Ectodermal cell (in vitro differentiated cells): ENCODE measurements around the gene PLIN4.
"Not testable (repeated sequence)": the region's sequence is repeated elsewhere in the genome, so short reads cannot be mapped to it uniquely, and the experiment has no call there.

Source experiments
- H3K27ac ChIP-seq: 2 replicates; pipeline ENCODE4 v1.7.0; 2013; ENCODE audit warnings: mild to moderate bottlenecking, low read depth, low read length; ENCODE audit not compliant: insufficient read depth, poor library complexity, severe bottlenecking
- H3K27me3 ChIP-seq: 2 replicates; pipeline ENCODE4 v1.7.0; 2013; ENCODE audit warnings: mild to moderate bottlenecking, low read length; ENCODE audit not compliant: insufficient read depth, control insufficient read depth, poor library complexity, severe bottlenecking
- H3K36me3 ChIP-seq: one replicate; pipeline ENCODE4 v1.7.0; 2013; ENCODE audit warnings: low read length; ENCODE audit not compliant: control insufficient read depth, insufficient read depth
- H3K4me1 ChIP-seq: one replicate; pipeline ENCODE4 v1.7.0; 2013; ENCODE audit warnings: low read length; ENCODE audit not compliant: control insufficient read depth, insufficient read depth
- H3K4me3 ChIP-seq: 2 replicates; pipeline ENCODE4 v1.7.0; 2013; ENCODE audit warnings: low read depth, low read length, control low read depth; ENCODE audit not compliant: insufficient read depth
- H3K9me3 ChIP-seq: 2 replicates; pipeline ENCODE4 v1.7.0; 2013; ENCODE audit warnings: mild to moderate bottlenecking, low read length, moderate library complexity; ENCODE audit not compliant: control insufficient read depth
- WGBS, 2 experiments: methylation state at CpG; one replicate each; pipeline ENCODE4 v1.1.7; 2013; ENCODE audit warnings: missing lambda C conversion rate in 2 of 2; 5-methylcytosine and 5-hydroxymethylcytosine counted together

PLIN4 gene

DNA sequence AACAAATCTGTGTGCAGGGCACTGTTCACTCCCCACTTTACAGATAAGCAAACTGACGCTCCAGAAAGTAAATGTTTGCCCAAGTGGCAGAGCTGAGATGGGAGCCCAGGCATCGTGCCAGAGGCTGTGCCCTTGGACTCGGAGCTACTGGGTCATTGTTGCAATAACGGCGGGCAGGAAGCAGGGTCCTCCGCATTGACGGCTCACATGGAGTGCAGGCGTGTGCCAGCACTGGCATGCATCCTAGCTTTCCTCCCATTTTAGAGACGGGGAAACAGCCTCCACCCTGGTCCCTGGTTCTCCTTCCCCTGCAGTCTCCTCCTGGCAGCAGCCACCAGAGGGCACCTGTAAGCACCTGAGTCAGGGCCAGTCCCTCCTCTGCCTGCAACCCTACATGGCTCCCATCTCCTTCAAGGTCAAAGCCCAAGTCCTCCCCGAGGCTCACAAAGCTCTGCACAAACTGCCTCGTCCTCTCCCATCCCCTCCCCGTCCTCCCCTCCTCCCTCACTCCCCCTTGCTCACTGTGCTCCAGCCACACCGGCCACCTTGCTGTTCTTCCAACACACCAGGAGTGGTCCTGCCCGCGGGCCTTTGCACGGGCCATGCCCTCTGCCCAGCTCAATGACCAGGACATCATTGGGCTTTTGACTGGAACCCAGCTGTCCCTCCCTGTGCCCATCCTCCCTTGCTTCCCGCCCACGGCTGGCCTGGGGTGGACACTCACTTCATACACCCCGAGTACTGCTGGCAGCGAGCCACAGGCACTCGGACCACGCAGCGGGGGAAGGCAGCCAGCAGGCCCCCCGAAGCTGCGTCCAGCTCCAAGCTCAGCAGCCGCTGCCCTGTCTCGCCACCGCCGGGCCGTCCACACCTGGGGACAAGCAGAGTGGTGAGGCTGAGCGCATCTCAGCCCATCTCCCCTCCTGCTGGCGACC is 29.3 kb upstream of the PLIN4 start:
- Histone ChIP-seq H3K4me3 (no peak overlapping the region), H3K9me3 (no peaks in the 10 kb centered on the region), H3K27ac (no peak overlapping the region), H3K27me3 (no peaks in the 10 kb centered on the region), H3K4me1 (no peaks in the 10 kb centered on the region), H3K36me3 (peaks cover 16% of the 10 kb centered on the region)
- 94 to 95% methylated on average over 32 of the region's 32 CpGs for WGBS, 2 experiments

DNA sequence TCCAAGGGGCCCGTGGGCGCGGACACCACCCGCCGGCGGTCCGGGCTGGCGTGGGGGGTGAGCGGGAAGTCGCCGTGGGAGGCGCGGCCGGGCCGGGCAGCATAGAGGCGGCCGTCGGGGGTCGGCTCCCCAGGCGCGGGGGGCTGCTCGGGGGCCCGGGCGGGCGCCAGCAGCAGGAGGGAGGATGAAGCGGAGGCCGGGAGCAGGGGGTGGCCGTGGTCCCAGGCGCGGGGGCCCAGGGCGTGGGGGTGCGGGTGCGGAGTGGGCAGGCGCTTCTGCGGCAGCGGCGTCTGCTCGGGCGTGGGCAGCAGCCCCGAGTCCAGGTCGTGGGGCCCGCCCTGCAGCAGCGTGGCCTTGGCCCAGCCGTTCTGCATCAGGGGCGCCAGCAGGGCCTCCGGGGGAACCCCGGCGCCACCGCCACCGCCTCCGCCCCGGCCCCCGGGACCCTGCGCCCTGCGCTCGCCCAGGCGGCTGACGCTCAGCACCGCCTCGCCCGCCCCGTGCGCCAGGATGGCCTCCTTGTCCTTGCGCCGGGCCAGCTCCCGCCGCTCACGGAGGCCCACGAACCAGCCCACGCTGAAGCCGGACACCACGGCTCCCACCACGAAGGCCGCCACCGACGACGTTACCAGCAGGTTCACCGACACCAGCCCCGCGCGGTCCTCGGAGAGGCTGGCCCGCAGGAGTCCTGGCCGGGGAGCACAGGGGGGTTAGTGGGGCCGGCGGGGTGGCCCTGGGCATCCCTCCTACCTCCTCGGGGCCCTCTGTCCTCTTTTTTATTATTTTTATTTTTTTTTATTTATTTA is 25.8 kb upstream of the PLIN4 start:
- Histone ChIP-seq H3K27ac (no peak overlapping the region), H3K9me3 (no peaks in the 10 kb centered on the region)

DNA sequence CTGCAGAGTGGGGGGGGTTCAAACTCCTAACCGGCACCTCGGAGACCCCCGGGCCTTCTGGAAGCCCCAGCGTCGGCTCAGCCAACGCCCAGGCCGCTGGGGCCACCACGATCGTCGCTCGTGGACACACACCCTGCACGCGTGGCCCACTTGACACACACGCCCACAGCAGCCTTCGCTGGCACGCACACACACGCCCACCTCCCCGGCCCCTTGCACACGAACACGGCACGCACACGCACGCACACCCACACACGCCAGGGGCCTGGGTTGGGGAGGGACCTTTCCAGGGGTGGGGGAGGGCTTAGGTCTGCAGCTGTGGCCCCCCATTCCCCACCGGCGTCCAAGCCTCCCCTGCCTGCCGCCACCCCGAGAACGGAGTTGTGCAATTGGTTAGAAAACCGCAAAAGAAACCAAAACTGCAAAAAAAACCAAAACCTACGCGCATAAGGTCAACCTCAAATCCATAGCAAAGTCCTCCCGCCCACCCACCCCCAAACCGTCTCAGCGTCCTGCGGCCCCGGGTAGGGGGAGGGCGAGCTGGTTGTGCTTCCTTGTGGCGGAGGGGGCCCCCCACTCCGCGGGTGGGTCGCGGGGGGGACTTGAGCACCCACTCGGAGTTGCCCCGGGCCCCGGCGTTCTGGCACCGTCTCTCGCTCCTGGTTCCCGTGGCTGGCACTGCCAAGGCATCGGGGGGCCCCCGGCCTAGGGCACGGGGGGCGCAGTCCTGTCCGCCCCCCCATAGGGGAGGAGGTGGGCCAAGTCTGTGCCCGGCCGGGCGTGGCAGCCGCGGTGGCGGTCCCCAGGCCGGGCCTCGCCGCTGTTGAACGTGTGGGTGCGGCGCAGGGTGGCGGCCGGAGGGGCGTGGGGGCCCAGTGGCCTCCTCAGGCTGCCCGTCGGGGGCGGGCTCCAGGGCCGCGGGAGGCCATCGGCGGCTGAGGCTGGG is 24.9 kb upstream of the PLIN4 start:
- no peaks in the 10 kb centered on the region for H3K4me1 ChIP-seq
- H3K4me3 ChIP-seq: no peak overlapping the region
- H3K36me3 ChIP-seq: no peaks in the 10 kb centered on the region
- 96% methylated on average over 76 to 77 of the region's 77 CpGs for WGBS, 2 experiments
- no peak overlapping the region for H3K27ac ChIP-seq
- no peaks in the 10 kb centered on the region for H3K9me3 ChIP-seq
- H3K27me3 ChIP-seq: no peaks in the 10 kb centered on the region

More for the DNA sequence above, 25.8 kb upstream of the PLIN4 start:
- H3K36me3 ChIP-seq: no peaks in the 10 kb centered on the region
- H3K4me3 ChIP-seq: no peak overlapping the region
- no peaks in the 10 kb centered on the region for H3K27me3 ChIP-seq
- no peaks in the 10 kb centered on the region for H3K4me1 ChIP-seq
- WGBS, 2 experiments: 95% methylated on average over 84 to 86 of the region's 87 CpGs

DNA sequence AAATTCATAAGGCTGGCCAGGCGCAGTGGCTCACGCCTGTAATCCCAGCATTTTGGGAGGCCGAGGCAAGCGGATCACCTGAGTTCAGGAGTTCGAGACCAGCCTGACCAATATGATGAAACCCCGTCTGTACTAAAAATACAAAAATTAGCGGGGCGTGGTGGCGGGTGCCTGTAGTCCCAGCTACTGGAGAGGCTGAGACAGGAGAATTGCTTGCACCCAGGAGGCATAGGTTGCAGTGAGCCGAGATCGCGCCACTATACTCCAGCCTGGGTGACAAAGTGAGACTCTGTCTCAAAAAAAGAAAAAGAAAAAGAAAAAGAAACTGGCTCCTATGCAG is 23.5 kb upstream of the PLIN4 start:
- 92 to 97% methylated on average over 12 of the region's 12 CpGs for WGBS, 2 experiments
- H3K36me3 ChIP-seq, H3K27ac ChIP-seq, H3K4me1 ChIP-seq, H3K4me3 ChIP-seq, H3K9me3 ChIP-seq, H3K27me3 ChIP-seq: not testable (repeated sequence)

DNA sequence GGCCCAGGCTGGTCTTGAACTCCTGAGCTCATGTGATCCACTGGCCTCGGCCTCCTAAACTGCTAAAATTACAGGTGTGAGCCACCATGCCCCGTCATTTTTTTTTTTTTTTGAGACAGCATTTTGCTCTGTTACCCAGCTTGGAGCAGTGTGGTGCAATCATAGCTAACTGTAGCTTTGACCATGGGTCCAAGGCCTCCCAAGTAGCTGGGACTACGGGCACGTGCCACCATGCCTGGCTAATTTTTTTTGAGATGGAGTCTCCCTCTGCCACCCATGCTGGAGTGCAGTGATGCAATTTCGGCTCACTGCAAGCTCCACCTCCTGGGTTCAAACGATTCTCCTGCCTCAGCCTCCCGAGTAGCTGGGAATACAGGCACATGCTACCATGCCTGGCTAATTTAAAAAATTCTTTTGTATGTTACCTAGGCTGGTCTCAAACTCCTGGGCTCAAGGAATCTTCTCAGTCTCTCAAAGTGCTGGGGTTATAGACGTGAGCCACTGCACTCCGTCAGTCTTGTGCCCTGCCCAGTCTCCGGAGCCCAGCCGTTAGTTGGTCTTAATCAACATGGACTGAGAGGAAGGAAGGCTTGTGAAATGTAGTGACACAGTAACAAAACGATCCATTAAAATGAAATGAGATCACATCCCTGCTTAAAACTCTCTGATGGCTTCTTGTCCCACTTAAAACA is 23.0 kb upstream of the PLIN4 start:
- Histone ChIP-seq H3K4me1 (no peaks in the 10 kb centered on the region), H3K36me3 (no peaks in the 10 kb centered on the region), H3K27ac (no peak overlapping the region), H3K4me3 (no peak overlapping the region), H3K27me3 (no peaks in the 10 kb centered on the region), H3K9me3 (no peaks in the 10 kb centered on the region)
- 89 to 94% methylated on average over 12 of the region's 12 CpGs for WGBS, 2 experiments

DNA sequence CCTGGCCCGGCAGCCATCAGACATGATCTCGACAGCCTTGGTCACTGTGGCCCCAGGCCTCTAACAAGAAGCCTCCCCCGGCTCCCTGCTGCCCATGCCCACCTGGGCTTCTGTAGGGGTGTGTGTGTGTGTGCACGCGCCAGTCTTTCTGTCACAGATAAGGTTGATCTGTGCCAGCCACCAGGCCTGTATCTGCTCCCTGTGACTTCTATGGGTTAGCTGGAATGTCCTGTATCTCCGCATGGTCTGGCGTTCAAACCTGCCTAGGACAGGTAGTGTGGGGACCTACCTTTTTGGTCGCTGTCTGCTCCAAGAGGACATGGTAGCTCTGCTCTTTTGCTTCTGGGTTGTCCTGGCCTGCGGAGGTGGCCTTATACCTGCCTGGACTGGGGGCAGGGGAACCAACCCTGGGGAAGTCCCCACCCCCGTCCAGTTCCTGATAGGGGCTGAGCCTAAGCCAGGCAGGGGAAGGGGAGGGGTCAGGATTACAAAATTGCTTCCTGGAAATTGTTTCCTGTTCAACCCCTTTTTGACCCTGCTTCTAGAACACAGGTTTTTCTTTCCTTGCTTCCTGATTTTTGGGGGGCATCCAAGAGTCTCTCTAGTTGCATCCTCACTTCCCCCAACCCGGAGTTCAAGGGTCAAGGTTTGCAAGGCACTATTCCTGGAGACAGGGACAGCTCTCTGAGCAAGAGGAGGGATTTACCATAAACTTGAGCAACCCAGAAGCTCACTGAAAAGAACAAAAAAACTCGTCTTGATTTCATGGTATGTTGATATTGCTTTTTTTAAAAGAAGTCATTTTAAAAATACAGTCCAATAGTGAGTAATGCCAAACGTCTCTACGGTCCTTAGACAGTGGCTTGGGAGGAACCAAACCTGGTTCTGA is 21.7 kb upstream of the PLIN4 start, which contains the start of gene LRG1:
Gene LRG1 (minus strand): TSS at position 344 of the 889 bp plus-strand sequence. CDS start 23 bp downstream, at position 321.
- Histone ChIP-seq H3K4me1 (no peaks in the 10 kb centered on the region), H3K27ac (no peak within 1 kb of the TSS), H3K9me3 (no peaks in the 10 kb centered on the region), H3K27me3 (peaks cover under 1% of the 10 kb centered on the region), H3K4me3 (no peak within 1 kb of the TSS), H3K36me3 (no peaks in the 10 kb centered on the region)
- 85 to 87% methylated on average over 14 of the region's 14 CpGs for WGBS, 2 experiments

DNA sequence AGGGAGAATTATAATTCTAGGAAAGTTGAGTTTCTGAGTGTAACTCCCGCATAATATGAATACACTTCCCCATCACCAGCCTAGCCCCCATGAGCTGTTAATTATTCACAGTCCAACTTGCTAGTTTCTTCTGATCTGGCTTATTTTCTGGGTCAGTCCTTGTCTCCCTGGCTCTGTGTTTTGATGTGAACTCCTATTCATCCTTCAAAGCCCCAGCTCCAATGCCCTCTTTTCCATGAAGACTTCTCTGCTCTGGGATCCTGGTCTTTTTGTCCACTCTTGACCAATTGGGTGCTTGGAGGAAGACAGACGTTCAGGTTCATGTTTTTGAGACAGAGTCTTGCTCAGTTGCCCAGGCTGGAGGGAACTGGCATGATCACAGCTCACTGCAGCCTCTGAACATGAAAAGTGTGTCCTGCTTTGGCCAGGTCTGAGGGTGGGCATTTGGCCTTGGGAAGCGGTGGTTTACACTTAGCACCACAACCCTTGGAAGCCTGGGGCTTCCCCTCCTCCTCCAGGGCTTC is 20.9 kb upstream of the PLIN4 start:
- WGBS, 2 experiments: 84 to 85% methylated on average over 3 of the region's 3 CpGs
- H3K36me3 ChIP-seq: no peaks in the 10 kb centered on the region
- no peaks in the 10 kb centered on the region for H3K4me1 ChIP-seq
- H3K9me3 ChIP-seq: no peaks in the 10 kb centered on the region
- H3K27ac ChIP-seq: no peak overlapping the region
- H3K27me3 ChIP-seq: peaks cover 8% of the 10 kb centered on the region
- no peak overlapping the region for H3K4me3 ChIP-seq

DNA sequence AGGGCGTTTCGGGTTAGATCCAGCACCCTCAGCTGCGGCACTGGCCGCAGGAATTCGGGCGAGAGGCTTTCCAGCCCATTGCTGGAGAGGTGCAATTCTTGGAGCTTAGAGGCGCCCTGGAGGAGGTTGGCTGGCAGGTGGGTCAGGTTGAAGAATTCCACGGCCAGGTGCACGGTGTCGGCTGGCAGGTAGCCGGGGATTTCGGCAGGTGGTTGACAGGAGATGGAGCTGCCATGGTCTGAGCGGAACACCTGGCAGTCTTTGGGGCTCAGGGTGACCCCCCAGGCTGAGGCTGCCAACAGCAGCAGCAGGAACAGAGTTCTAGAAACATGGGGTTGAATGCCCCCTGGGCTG is 20.3 kb upstream of the PLIN4 start:
- Histone ChIP-seq H3K27ac (no peak overlapping the region), H3K4me3 (no peak overlapping the region), H3K9me3 (no peaks in the 10 kb centered on the region), H3K36me3 (no peaks in the 10 kb centered on the region), H3K27me3 (peaks cover 14% of the 10 kb centered on the region), H3K4me1 (no peaks in the 10 kb centered on the region)
- 94 to 95% methylated on average over 13 of the region's 13 CpGs for WGBS, 2 experiments
